GM21526 (cell line): Measurements from ENCODE around the gene SCNN1B.
"Not testable (repeated sequence)": the region's sequence is repeated elsewhere in the genome, so short reads cannot be mapped to it uniquely, and the experiment has no call there.

Experiments
- ATAC-seq: cut with Tn5 transposase; IDR thresholded peaks from one replicate; pipeline ENCODE4 v1.9.1; 2021; ENCODE audit warnings: moderate library complexity; ENCODE audit not compliant: unreplicated experiment, low FRiP score

The SCNN1B gene

DNA sequence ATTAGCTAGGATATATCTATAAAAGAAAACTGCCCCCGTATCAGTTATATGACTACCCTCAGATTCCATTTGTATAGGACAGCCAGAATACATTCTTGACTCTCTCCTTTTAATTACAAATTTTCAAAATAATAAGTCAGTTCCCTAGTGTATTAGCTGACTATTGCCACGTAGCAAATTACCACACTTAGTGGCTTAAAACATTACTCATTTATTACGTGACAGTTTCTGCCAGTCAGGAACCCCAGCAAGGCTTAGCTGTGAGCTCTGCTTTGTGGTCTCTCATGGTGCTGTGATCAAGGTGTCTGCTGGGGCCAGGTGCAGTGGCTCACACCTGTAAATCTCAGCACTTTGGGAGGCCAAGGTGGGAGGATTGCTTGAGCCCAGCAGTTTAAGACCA is 13.9 kb upstream of the SCNN1B start:
- no peak for ATAC-seq

DNA sequence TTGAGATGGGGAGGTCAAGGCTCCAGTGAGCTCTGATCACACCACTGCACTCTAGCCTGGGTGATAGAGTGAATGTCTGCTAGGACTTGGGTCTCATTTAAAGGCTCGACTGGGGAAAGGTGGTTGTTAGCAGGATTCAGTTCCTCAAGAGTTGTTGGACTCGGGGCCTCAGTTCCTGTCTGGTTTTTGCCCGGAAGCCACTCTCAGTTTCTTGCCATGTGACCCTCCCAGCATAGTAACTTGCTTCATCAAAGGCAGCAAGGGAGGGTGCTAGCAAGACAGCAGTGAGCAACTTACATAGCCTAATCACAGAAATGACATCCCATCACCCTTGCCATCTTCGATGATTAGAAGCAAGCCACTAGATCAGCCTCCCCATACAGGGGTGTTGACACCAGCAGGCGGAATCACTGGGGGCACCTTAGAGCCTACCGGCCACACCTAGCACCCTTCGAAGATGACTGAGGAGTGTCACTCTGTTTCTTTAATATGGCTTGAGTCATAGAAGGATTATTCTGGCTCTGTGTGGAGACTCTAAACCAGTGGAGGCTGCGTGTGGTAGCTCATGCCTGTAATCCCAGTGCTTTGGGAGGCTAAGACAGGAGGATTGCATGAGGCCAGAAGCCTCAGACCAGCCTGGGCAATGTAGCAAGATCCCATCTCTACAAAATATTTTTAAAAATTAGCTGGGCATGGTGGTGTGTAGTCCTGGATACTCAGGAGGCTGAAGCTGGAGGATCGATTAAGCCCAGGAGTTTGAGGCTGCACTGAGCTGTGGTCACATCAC is 13.2 kb upstream of the SCNN1B start:
- ATAC-seq, result no peak

DNA sequence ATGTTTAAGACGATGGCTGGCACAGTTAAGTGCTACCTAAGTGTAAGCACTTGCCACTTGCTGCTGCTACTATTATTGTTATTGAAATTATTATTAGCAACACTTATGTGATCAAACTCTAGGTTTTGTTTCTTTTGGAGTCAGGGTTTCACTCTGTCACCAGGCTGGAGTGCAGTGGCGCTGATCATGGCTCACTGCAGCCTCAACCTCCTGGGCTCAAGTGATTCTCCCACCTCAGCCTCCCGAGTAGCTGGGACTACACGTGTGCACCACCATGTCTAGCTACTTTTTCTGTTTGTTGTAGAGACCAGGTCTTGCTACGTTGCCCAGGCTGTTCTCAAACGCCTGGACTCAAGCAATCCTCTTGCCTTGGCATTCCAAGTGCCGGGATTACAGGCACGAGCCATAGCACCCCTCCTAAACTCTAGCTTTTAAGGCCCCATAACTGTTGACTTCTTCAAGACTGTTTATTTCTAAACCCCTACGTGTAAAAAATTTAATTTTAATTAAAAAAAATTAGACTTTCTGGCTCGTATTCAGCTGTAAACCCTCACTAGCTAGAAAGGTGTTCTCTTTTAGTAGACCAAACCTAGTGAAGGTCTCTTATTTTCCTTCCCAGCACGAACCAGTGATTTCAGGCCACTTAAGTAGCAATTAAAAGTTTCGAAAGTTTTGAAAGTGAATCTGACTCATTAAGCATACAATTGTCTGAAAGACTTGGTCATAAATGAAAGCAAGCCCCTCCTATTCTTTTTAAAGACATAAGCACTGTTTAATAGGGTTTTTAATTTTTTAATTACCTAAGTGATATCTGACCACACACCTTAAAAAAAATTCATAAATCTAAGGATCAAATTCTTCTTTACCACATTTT is 11.7 kb upstream of the SCNN1B start:
- ATAC-seq, result no peak

DNA sequence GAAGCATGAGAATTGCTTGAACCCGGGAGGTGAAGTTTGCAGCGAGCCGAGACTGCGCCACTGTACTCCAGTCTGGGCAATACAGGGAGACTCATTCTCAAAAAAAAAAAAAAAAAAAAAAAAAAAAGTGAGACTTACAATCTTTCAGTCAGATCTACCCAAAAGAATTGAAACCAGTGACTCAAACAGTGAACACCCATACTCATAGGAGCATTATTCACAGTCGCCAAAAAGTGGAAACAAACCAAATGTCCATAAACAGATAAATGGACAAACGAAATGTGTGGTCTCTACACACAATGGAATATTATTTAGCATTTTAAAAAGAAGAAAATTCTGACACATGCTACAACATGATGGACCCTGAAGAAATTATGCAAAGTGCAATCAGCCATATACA is 9.1 kb upstream of the SCNN1B start:
- ATAC-seq, result no peak

DNA sequence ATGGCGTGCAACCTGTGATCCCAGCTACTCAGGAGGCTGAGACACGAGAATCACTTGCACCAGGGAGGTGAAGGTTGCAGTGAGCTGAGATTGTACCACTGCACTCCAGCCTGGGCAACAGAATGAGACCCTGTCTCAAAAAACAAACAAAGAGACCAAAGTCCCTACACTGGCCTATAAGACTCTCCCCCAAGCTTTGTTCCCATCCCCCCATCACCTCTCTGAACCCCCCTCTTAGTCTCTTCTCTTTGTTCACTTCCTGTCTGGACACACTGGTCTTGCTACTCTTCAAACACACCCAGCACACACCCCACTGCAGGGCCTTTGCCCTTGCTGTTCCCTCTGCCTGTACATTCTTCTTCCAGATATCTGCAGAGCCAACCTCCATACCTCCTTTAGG is 7.8 kb upstream of the SCNN1B start:
- no peak for ATAC-seq

DNA sequence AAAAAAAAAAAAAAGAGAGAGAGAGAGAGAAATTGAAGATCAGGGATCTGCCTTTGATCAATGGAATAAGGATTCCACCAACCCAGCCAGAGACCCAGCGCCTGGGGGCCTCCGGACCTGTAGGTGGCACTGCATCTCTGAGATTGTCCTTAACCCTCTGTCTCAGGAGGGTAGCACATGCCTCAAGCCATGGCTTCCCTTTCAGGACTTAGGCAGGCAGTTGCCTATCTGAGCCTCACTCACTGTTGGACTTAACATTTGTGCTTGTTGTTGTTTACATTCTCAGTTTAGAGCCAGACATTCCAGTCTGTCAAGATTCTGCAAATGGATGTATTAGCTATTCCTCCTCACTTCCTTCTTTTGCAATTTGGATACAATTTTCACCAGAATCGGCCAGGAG is 5.1 kb upstream of the SCNN1B start:
- ATAC-seq, result no peak

DNA sequence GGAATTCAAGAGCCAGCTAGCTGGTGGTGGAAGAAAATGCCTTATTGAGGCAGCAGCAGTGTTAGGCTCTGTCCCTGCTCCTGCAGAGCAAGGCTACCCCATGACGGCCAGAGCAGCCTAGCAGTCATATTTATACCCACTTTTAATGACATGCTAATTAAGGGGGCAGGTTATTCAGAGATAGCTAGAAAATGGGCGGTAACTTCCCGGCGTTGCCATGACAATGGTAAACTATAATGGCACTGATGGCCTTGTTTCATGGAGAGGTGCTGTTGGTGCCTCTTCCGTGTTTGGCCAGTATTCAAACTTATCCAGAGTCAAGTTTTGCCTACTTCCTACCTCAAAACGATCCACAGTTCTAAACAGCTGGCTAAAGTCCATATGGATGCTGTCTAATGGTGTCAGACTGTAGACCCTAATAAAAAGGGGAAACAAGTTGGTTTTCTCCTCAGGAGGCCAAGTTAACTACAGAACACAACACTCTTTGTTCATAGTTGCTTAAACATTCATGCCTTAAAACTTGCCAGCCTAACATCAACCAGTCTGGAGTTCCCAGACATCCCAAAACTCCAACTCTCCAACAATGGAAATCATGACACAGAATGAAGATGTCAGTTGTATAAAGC is 3.7 kb upstream of the SCNN1B start:
- ATAC-seq, result no peak

DNA sequence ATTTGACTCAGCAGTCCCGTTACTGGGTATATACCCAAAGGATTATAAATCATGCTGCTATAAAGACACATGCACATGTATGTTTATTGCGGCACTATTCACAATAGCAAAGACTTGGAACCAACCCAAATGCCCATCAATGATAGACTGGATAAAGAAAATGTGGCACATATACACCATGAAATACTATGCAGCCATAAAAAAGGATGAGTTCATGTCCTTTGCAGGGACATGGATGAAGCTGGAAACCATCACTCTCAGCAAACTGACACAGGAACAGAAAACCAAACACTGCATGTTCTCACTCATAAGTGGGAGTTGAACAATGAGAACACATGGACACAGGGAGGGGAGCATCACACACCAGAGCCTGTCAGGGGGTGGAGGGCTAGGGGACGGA is 2.3 kb upstream of the SCNN1B start:
- not testable (repeated sequence) for ATAC-seq

DNA sequence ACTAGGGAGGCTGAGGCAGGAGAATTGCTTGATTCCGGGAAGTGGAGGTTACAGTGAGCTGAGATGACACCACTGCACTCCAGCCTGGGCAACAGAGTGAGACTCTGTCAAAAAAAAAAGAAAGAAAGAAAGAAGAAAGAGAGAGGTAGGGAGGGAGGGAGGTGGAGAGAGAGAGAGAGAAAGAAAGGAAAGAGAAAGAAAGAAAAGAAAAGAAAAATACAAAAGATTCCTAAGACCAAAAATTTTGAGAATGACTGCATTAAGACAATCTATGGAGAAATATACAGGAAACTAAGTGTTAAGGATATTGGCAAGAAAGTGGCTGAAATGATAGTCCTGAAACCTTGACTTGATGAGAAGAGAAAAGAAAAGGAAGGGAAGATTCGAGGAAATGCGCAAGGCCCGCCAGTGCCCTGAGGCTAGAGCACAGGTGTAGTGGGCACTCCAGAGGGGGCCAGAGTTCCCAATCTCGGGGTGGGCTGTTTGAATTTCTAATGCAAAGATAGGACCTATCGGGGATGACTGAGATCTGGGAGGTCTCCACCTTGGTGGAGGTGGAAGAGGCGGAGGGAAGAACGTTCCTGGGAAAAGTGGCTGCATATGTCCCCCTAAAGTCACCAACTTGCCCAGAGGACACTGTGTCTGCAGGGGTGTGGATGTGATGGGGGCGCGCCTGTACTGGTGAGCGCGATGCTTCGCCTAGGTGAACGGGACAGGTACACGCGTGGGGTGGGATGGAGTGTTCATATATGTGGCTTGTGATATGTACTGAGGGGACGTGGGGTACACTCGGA is 654 bp upstream of the SCNN1B start:
- ATAC-seq, result no peak

DNA sequence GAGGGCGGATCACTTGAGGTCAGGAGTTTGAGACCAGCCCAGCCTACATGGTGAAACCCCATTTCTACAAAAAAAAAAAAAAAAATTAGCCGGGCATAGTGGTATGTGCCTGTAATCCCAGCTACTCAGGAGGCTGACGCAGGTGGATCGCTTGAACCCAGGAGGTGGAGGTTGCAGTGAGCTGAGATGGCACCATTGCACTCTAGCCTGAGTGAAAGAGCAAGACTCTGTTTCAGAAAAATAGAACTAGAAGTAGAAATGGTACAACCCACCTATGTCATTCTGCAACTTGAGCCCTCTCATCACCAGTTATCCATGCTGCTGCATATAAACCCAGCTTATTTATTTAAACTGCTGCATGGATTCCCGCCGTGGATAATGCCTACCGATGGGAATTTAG is 1.6 kb downstream of the SCNN1B start:
- ATAC-seq, result no peak

DNA sequence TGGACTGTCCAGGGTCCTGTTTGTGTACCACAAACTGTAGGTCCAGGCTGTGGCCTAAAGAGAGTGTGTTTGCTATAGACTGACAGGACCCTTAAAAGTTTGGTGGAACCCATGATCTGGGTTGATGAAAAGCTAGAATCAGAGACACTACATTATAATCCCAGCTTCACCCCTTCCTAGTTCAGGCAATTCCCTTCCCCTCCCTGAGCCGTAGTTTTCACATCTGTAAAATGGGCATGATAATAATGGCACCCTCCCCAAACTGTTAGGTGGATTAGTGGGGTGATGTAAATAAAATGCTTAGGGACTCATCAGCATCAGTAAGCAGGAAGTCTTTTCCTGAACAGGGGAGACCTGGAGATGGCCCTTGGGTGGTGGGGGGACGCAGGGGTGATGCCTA is 2.5 kb downstream of the SCNN1B start:
- ATAC-seq, result no peak

DNA sequence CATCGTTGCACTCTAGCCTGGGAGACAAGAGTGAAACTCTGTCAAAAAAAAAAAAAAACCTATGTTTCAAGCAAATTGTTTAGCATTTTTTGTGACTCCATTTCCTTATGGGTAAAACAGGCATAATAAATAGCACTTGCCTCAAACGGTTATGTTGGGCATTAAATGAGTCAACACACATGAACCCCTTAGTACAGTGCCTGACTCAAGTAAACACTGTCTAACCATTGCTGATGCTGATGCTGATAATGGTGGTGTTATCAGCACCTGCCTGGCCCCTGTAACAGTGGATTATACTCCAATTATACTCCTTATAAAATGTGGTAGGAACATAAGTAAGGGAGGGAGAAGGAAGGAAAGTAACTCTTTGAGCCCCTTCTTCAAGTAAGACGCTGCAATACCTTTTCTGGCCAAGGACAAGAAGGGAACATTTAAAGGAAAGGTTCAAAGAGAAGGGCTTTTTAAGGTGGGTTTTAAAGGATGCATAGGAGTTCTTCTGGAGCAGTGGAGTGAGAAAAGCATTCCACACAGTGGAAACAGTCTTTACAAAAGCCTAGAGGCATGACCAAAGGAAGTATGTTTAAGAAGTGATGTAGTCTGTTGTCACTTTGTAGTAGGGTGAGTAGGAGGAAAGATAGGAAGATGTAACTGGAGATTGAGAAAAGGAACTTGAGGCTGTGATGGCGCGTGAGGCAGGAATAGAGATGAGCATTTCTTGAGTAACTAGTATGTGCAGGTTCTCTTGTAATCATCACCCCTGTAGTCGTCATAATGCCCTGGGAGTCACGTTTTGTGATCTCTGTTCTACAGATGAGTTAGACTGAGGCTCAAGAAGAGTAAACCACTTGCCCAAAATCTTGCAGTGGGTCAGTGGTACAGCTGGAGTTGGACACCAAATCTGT is 4.3 kb downstream of the SCNN1B start:
- ATAC-seq, result no peak

DNA sequence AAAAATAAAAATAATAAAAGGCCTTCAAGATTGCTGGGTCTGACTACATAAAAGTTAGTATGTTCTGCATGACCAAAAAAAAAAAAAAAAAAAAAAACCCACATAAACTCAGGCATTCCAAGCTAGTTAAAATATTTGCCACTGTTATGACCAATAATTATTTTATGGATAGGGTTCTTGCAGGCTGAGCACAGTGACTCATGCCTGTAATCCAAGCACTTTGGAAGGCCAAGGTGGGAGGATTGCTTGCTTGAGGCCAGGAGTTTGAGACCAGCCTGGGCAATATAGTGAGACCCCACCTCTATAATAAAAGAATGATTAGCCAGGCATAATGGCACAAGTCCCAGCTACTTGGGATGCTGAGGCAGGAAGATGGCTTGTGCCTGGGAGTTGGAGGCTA is 8.1 kb downstream of the SCNN1B start:
- ATAC-seq, result no peak

DNA sequence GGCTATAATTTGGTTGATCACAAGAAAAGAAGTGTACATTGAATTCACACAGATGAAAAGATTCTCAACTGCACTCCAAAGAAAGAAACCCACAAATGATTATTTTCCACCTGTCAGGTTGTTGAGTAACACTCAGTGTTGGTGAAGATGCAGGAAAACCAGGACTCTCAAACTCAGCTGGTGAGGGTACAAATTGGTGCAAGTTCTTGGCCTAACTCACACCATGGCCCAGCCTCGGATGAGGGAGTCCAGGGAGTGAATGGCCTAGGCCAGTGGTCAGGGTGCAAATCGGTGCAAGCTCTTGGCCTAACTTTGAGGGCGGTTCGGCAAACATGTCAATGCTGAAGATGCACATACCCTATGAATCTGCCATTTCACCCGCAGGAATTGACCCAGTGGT is 8.6 kb downstream of the SCNN1B start:
- no peak for ATAC-seq

DNA sequence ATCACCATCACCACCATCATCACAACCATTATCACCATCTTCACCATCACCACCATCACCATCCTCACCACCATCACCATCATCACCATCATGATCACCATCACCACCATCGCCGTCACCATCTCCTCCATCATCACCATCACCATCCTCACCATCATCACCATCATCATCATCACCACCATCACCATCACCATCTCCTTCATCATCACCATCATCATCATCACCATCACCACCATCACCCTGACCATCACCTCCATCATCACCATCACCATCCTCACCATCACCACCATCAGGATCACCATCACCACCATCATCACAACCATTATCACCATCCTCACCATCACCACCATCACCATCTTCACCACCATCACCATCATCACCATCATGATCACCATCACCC is 14.1 kb downstream of the SCNN1B start:
- no peak for ATAC-seq

DNA sequence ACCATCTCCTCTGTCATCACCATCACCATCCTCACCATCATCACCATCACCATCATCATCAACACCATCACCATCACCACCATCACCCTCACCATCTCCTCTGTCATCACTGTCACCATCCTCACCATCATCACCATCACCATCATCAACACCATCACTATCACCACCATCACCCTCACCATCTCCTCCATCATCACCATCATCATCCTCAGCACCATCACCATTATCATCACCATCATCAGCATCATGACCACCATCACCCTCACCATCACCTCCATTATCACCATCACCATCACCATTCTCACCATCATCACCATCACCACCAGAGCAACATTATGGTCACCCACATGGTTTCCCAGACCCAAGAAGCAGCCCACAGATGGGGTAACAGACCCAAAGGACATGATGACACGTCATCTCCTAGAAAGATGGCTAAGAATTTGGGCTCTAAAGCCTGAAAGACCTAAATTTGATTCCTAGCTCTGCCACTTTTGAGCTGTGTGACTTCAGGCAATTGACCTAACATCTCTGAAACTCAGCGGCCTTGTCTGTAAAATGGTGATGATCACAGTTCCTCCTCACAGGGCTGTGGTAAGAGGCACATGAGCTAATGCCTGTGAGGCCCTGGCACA is 14.6 kb downstream of the SCNN1B start:
- ATAC-seq, result no peak

DNA sequence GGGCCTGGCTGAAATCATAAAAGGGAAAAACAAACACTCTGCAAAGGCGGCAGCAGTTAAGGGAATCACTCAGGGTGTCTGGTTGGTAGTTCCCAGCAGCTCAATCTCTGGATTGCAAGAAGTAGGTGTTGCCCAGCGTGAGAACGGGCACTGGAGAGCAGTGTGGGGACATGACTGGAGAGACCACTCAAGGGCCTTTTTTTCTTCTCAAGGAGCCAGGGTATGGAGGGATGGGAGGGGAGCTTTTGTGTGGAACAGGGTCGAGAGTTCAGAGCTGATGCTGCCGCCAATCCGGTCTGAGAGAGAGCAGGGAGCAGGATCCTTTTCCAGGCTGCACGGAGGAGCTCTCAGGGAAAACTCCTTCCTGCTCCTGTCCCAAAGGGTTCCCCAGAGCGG is 15.2 kb downstream of the SCNN1B start:
- ATAC-seq, result no peak

DNA sequence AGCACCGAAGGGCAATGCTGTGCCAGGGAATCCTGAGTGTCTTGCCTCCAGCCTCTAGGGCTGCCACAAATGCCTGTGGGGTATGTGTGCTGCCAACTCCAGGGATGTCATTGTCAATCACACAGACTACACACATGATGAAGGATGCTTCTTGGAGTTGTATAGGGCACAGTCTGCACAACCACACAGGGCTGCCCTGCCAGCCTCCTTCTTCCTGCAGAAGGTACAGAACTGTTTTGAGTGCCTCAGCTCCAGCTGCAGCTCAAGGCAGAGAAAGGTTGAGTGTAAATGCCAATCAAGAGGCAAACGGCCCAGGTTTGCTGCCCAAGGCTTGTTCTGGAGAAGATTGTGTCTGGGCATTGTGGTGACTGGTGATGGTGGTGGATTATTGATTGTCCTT is 15.6 kb downstream of the SCNN1B start:
- ATAC-seq, result no peak

DNA sequence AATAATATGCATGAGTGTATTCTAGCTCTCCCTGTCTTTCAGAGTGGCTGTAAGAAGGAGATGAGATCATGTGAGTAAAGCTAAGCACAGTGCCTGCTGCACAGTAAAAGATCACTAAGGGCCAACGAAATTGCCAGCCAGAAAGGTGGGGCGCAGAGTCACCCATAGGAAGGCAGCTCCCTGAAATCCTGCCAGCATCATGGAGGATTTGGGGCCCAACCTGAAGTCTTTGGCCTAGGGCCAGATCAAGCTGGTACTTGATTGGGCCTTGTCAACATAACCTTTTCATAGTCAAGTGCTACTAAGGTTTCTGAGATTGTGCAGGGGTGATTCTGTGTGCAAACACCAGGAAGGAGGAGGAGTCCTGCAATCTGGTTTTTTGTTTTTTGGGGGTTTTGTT is 16.5 kb downstream of the SCNN1B start:
- no peak for ATAC-seq
